ENCODE data around the gene NMNAT2. TPM values are rescaled to one million over a fixed set of nuclear protein-coding genes. Genes with fewer than 3 reads are reported as not detected.

NMNAT2 gene
- total and polyA plus RNA-seq, 12 donors, result 0.35 to 6.1 (median 2.9) TPM

DNA sequence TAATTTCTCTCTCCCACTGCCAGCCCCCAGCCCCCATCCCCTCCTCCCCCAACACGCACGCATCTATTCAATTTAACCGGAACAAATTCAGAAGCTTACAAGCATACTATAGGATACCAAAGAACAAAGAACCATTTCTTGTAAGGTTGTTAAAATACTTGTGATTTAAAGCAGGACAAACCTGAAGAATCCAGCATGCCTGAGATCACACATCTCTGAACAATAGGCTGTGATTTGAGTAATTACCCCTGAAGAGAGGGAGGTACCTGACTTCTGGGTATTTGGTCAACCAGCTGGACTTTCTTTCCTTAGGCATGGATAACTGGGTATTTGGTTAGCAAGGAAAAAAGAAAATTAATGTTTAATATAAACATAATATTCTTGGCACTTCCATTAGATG lies 105.1 kb downstream of the NMNAT2 start:
- Histone ChIP-seq H3K4me3 (no peak overlapping the region), H3K27me3 (peaks cover 2% of the 10 kb centered on the region), H3K9me3 (replicated peaks in 1 of 3) (no peaks in the 10 kb centered on the region), H3K36me3 (replicated peaks in 1 of 2) (no peaks in the 10 kb centered on the region), H3K4me1 (replicated peaks in 1 of 2) (no peaks in the 10 kb centered on the region), H3K27ac (no peak overlapping the region)
- no peak for TF ChIP-seq POLR2A (IDR thresholded peaks at IDR 0.05)
- TF ChIP-seq, protein P1, sequence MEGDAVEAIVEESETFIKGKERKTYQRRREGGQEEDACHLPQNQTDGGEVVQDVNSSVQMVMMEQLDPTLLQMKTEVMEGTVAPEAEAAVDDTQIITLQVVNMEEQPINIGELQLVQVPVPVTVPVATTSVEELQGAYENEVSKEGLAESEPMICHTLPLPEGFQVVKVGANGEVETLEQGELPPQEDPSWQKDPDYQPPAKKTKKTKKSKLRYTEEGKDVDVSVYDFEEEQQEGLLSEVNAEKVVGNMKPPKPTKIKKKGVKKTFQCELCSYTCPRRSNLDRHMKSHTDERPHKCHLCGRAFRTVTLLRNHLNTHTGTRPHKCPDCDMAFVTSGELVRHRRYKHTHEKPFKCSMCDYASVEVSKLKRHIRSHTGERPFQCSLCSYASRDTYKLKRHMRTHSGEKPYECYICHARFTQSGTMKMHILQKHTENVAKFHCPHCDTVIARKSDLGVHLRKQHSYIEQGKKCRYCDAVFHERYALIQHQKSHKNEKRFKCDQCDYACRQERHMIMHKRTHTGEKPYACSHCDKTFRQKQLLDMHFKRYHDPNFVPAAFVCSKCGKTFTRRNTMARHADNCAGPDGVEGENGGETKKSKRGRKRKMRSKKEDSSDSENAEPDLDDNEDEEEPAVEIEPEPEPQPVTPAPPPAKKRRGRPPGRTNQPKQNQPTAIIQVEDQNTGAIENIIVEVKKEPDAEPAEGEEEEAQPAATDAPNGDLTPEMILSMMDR (IDR thresholded peaks at IDR 0.05), result no peak
- intact Hi-C loops (cut with DNase I), result no loop called here
- WGBS, 4 donors, result 84 to 92% (median 89%) methylated on average over 3 of the region's 3 CpGs
- no peak for DNase-seq

DNA sequence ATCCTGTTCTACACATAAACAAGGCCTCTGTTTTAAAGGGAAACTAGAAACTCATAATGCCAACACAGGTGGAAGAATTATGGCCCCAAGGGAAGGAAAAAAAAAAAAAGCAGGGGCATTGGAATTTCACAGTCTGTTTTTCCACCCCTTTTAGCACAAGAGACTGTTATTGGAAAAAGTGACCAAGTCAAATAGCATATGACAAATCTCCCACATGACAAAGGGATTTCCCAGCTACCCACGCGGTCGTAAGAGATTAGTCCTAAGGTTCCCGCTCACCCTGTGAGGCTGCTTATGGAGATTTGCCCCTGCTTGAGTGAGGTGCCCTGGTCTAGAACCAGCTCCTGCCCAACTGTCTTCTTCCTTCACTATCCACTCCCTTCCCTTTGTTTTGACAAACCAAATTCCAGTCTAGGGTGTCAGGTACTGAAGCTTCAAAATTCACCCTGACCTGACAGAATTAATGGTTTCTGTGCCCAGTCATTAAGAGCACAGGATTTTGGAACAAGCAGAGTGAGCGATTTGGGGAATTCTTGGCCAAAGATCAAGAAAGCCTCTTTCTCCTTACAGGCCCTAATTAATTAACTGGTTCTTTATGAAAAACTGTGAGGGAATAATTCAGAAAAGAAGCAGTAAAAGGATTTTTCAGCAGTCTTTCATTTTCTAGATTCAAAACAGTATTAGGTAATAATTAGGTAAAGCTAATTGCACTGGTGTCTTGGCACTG lies 107.3 kb downstream of the NMNAT2 start:
- peaks cover 5% of the 10 kb centered on the region for H3K27me3 ChIP-seq
- 76 to 88% (median 84%) methylated on average over 5 of the region's 5 CpGs for WGBS, 4 donors
- no peaks in the 10 kb centered on the region for H3K4me1 ChIP-seq (replicated peaks in 1 of 2)
- no peak overlapping the region for H3K4me3 ChIP-seq
- peak overlapping the region in 1 of 5 donors; percentile 23 for H3K27ac ChIP-seq
- no peaks in the 10 kb centered on the region for H3K9me3 ChIP-seq (replicated peaks in 1 of 3)
- no peak for TF ChIP-seq POLR2A (IDR thresholded peaks at IDR 0.05)
- TF ChIP-seq, protein P1 (IDR thresholded peaks at IDR 0.05), result no peak
- DNase-seq, result no peak
- no peaks in the 10 kb centered on the region for H3K36me3 ChIP-seq (replicated peaks in 1 of 2)
- intact Hi-C loops (cut with DNase I), result no loop called here

DNA sequence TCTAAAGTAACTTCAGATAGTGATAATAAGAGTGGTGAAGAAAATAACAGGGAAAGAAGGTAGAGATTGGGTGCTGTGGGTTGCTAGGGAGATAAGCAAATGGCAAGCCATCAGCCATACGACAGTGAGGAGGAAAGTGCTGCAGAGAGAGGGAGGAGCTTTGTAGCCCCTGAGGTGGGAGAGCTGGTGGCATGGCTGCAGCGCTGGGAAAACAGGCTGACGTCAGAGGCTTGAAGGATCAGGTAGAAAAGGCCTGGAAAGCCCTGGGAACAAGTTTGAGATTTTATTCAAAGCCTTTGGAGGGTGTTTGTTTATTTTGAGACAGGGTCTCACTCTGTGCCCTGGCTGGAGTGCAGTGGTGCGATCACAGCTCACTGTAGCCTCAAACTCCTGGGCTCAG lies 109.5 kb downstream of the NMNAT2 start:
- Histone ChIP-seq H3K4me1 (replicated peaks in 1 of 2) (no peaks in the 10 kb centered on the region), H3K36me3 (replicated peaks in 1 of 2) (no peaks in the 10 kb centered on the region), H3K27me3 (peaks cover 5% of the 10 kb centered on the region), H3K9me3 (replicated peaks in 1 of 3) (no peaks in the 10 kb centered on the region), H3K4me3 (no peak overlapping the region), H3K27ac (no peak overlapping the region)
- 81 to 94% (median 91%) methylated on average over 4 of the region's 4 CpGs for WGBS, 4 donors
- no peak for DNase-seq
- intact Hi-C loops (cut with DNase I), result no loop called here
- TF ChIP-seq, protein P1 (IDR thresholded peaks at IDR 0.05), result no peak
- TF ChIP-seq POLR2A (IDR thresholded peaks at IDR 0.05), result no peak

DNA sequence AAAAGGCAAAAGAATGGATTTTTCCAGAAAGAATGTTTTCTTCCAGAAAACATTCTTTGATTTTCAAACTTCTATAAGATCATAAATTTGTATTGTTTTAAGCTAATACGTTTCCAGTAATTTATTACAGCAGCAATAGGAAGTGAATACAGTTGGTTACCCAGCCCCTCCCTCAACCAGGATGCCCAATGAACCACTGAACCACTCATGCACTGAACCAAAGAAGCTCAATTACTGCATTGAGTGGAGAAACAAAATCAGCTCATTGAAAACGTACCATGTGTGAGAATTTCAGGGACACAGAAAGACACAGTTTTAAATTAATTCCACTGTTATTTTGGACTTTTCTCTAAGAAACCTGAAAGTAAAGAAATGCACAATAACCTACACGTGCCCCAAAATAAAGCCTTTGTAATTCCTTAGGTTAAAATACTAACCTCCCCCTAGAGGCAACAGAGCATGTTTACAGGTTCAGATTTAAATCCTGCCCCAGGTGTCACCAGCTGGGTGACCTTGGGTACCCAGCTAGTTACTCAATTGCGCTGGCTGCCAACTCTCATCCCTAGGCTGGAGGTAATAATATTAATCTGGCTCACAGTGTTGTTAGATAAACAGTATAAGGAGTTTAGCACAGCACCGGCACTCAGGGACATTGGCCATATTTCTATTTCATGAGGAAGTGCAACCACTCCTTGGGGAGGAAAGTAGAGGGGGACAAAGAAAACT lies 111.7 kb downstream of the NMNAT2 start:
- intact Hi-C loops (cut with DNase I), result no loop called here
- TF ChIP-seq, protein P1 (IDR thresholded peaks at IDR 0.05), result peak in 3 of 6 experiments; percentile 6 to 23 (median 16)
- no peak for TF ChIP-seq POLR2A (IDR thresholded peaks at IDR 0.05)
- H3K27ac ChIP-seq, result no peak overlapping the region
- H3K4me1 ChIP-seq (replicated peaks in 1 of 2), result no peaks in the 10 kb centered on the region
- H3K9me3 ChIP-seq (replicated peaks in 1 of 3), result no peaks in the 10 kb centered on the region
- peaks cover 5% of the 10 kb centered on the region for H3K27me3 ChIP-seq
- 26 to 42% (median 31%) methylated on average over 5 of the region's 5 CpGs for WGBS, 4 donors
- no peaks in the 10 kb centered on the region for H3K36me3 ChIP-seq (replicated peaks in 1 of 2)
- DNase-seq, result peak in 1 of 7 donors; percentile 20
- H3K4me3 ChIP-seq, result no peak overlapping the region

All from adrenal gland (tissue), 12 donors.